IMR-90 (cell line): ENCODE measurements around the gene MRGPRX2. TPM values are rescaled to one million over a fixed set of nuclear protein-coding genes. Genes with fewer than 3 reads are reported as not detected.

Experiments
- ATAC-seq: fragments of 200-7000 bp; cut with Tn5 transposase; 2 replicates; pipeline ENCODE4 v1.9.1; 2020; ENCODE audit warnings: low read depth, mild to moderate bottlenecking, moderate library complexity
- BruUV-seq: library from RNA; stranded (reverse); fragments of 400-500 nt; replicated peaks from 2 replicates; lab custom pipeline; 2021; lab: Mats Ljungman, UMichigan
- CTCF ChIA-PET: fragments of 300-600 bp; formaldehyde crosslinking; extraction: SDS; loops from one replicate; lab custom pipeline; 2021; ENCODE audit warnings: antibody characterized with exemption; lab: Yijun Ruan, JAX
- POLR2A ChIA-PET: fragments of 300-600 bp; sonication (Branson Sonifier 250); formaldehyde crosslinking; loops from one replicate; lab custom pipeline; 2022; ENCODE audit warnings: antibody characterized with exemption; ENCODE audit not compliant: unreplicated experiment; lab: Charles Lee
- DNase-seq: peaks from one replicate; pipeline ENCODE4 v3.0.0; 2013
- H2AFZ ChIP-seq: replicated peaks from 2 replicates; pipeline ENCODE3; 2013; ENCODE audit warnings: low read length, mild to moderate bottlenecking; ENCODE audit not compliant: poor library complexity
- H2AK5ac ChIP-seq: 2 replicates; pipeline ENCODE4 v1.6.1; 2013; ENCODE audit warnings: low read depth, low read length, inconsistent platforms
- H2AK9ac ChIP-seq: replicated peaks from 2 replicates; pipeline ENCODE3; 2013; ENCODE audit warnings: mild to moderate bottlenecking, low read depth, low read length, moderate library complexity; ENCODE audit not compliant: poor library complexity
- H2BK120ac ChIP-seq: 2 replicates; pipeline ENCODE4 v1.6.1; 2013; ENCODE audit warnings: low read depth, low read length, inconsistent platforms
- H2BK15ac ChIP-seq: 3 replicates; pipeline ENCODE4 v1.6.1; 2013; ENCODE audit warnings: low read depth, low read length, inconsistent platforms
- H2BK20ac ChIP-seq: 2 replicates; pipeline ENCODE4 v1.6.1; 2013; ENCODE audit warnings: low read depth, mild to moderate bottlenecking, inconsistent platforms, low read length, moderate library complexity
- H2BK5ac ChIP-seq: 2 replicates; pipeline ENCODE4 v1.6.1; 2013; ENCODE audit warnings: mild to moderate bottlenecking, low read depth, low read length, inconsistent platforms; ENCODE audit not compliant: poor library complexity, severe bottlenecking
- H3K14ac ChIP-seq: replicated peaks from 2 replicates; pipeline ENCODE4 v1.6.1; 2013; ENCODE audit warnings: low read depth, low read length, inconsistent platforms
- H3K18ac ChIP-seq: 2 replicates; pipeline ENCODE4 v1.6.1; 2013; ENCODE audit warnings: low read depth, low read length, control low read depth
- H3K23ac ChIP-seq: 2 replicates; pipeline ENCODE4 v1.6.1; 2013; ENCODE audit warnings: low read depth, low read length, inconsistent platforms
- H3K27ac ChIP-seq: 2 replicates; pipeline ENCODE4 v1.5.1; 2013; ENCODE audit warnings: mild to moderate bottlenecking, control low read depth, low read length; ENCODE audit not compliant: insufficient read depth
- H3K27me3 ChIP-seq: 2 replicates; pipeline ENCODE4 v1.6.1; 2013; ENCODE audit warnings: low read length; ENCODE audit not compliant: control insufficient read depth, insufficient read depth
- H3K36me3 ChIP-seq: 2 replicates; pipeline ENCODE4 v1.6.1; 2013; ENCODE audit warnings: low read length, mixed read lengths; ENCODE audit not compliant: control insufficient read depth, insufficient read depth
- H3K4ac ChIP-seq: 2 replicates; pipeline ENCODE4 v1.6.1; 2013; ENCODE audit warnings: low read depth, low read length, inconsistent platforms
- H3K4me1 ChIP-seq: 2 replicates; pipeline ENCODE4 v1.6.1; 2013; ENCODE audit warnings: low read length, mixed read lengths; ENCODE audit not compliant: control insufficient read depth, insufficient read depth
- H3K4me2 ChIP-seq: 2 replicates; pipeline ENCODE4 v1.6.1; 2013; ENCODE audit warnings: low read depth, mild to moderate bottlenecking, control low read depth, low read length, moderate library complexity
- H3K4me3 ChIP-seq: 2 replicates; pipeline ENCODE4 v1.5.1; 2013; ENCODE audit warnings: low read depth, mild to moderate bottlenecking, control low read depth, low read length, moderate library complexity; ENCODE audit not compliant: insufficient read depth
- H3K56ac ChIP-seq: 2 replicates; pipeline ENCODE4 v1.6.1; 2013; ENCODE audit warnings: low read length, inconsistent platforms; ENCODE audit not compliant: insufficient read depth; ENCODE audit errors: extremely low read depth
- H3K79me1 ChIP-seq, 2 experiments: 2 replicates each; pipeline ENCODE4 v1.6.1; 2013; ENCODE audit warnings: low read length in 2 of 2, inconsistent platforms in 1 of 2, low read depth in 1 of 2
- H3K9ac ChIP-seq: 2 replicates; pipeline ENCODE4 v1.6.1; 2013; ENCODE audit warnings: low read depth, low read length, control low read depth
- H3K9me1 ChIP-seq: 2 replicates; pipeline ENCODE4 v1.6.1; 2013; ENCODE audit warnings: low read length, inconsistent platforms; ENCODE audit not compliant: insufficient read depth
- H3K9me3 ChIP-seq: 2 replicates; pipeline ENCODE4 v1.6.1; 2013; ENCODE audit warnings: low read length; ENCODE audit not compliant: control insufficient read depth, insufficient read depth
- H4K20me1 ChIP-seq: 2 replicates; pipeline ENCODE4 v1.6.1; 2013; ENCODE audit warnings: low read length, inconsistent platforms; ENCODE audit not compliant: insufficient read depth
- H4K5ac ChIP-seq: 2 replicates; pipeline ENCODE4 v1.6.1; 2013; ENCODE audit warnings: mild to moderate bottlenecking, low read depth, low read length, control low read depth
- H4K8ac ChIP-seq, 2 experiments: 2 replicates each; pipeline ENCODE4 v1.6.1; 2013; ENCODE audit warnings: low read depth in 2 of 2, low read length in 2 of 2, control low read depth in 1 of 2, inconsistent platforms in 1 of 2
- H4K91ac ChIP-seq: 2 replicates; pipeline ENCODE4 v1.6.1; 2013; ENCODE audit warnings: low read depth, low read length, inconsistent platforms; ENCODE audit not compliant: insufficient read depth
- CHD1 ChIP-seq: IDR thresholded peaks from 2 replicates; pipeline ENCODE4 v1.6.1; 2012; ENCODE audit warnings: low read depth, low read length, improper control_type of control experiment
- MAFK ChIP-seq: IDR thresholded peaks from 2 replicates; pipeline ENCODE4 v1.6.1; 2012; ENCODE audit warnings: low read depth, low read length, improper control_type of control experiment
- MXI1 ChIP-seq: IDR thresholded peaks from 2 replicates; pipeline ENCODE4 v1.6.1; 2012; ENCODE audit warnings: low read depth, mild to moderate bottlenecking, low read length, moderate library complexity, borderline replicate concordance
- POLR2A ChIP-seq: IDR thresholded peaks from 2 replicates; pipeline ENCODE4 v1.6.1; 2012; ENCODE audit warnings: mild to moderate bottlenecking, low read depth, low read length
- SMC3 ChIP-seq: fragments of 150-350 bp; IDR thresholded peaks from 2 replicates; pipeline ENCODE4 v1.6.1; 2016; ENCODE audit warnings: low read depth, mild to moderate bottlenecking, antibody characterized with exemption, low read length, moderate library complexity
- dilution Hi-C: fragments of 300-500 bp; cut with HindIII; formaldehyde crosslinking; loops from one replicate; pipeline ENCODE4 v1.14.3; 2018; ENCODE audit warnings: low sequenced_read_pairs; ENCODE audit not compliant: unreplicated experiment
- in situ Hi-C: fragments of 300-500 bp; cut with MboI; formaldehyde crosslinking; loops from 3 replicates; pipeline ENCODE4 v1.14.3; 2019; ENCODE audit warnings: low sequenced_read_pairs, inconsistent platforms, mixed read lengths
- intact Hi-C: fragments of 100-400 bp; cut with micrococcal nuclease; formaldehyde crosslinking; loops from 2 replicates; pipeline ENCODE4 v1.10.0; 2022
- polyA plus RNA-seq, 3 experiments: library from polyadenylated mRNA; depleted of rRNA; stranded (reverse); fragments of >200 nt; gene quantifications; 2 replicates each; pipeline ENCODE4 v1.2.3, GENCODE V29; 2012; ENCODE audit warnings: low replicate concordance in 1 of 3
- total RNA-seq: library from RNA; depleted of rRNA; stranded (reverse); fragments of >200 nt; gene quantifications from 2 replicates; pipeline ENCODE4 v1.2.3, GENCODE V29; 2012
- TF ChIP-seq, protein P1 (sequence below): conservative IDR thresholded peaks from 2 replicates; pipeline ENCODE4 v1.5.1; 2012; ENCODE audit warnings: mild to moderate bottlenecking, low read depth, low read length, improper control_type of control experiment
- TF ChIP-seq, protein P2 (sequence below): fragments of 150-350 bp; IDR thresholded peaks from 2 replicates; pipeline ENCODE4 v1.6.1; 2017; ENCODE audit warnings: mild to moderate bottlenecking, antibody characterized with exemption, low read length, low read depth
- TF ChIP-seq, protein P3 (sequence below): fragments of 150-350 bp; IDR thresholded peaks from 2 replicates; pipeline ENCODE4 v1.6.1; 2016; ENCODE audit warnings: low read depth, mild to moderate bottlenecking, low read length, moderate library complexity, borderline replicate concordance

Gene MRGPRX2
- total and polyA plus RNA-seq, 2 of the 4 experiments (the other 2 are of a cell fraction): not detected

DNA sequence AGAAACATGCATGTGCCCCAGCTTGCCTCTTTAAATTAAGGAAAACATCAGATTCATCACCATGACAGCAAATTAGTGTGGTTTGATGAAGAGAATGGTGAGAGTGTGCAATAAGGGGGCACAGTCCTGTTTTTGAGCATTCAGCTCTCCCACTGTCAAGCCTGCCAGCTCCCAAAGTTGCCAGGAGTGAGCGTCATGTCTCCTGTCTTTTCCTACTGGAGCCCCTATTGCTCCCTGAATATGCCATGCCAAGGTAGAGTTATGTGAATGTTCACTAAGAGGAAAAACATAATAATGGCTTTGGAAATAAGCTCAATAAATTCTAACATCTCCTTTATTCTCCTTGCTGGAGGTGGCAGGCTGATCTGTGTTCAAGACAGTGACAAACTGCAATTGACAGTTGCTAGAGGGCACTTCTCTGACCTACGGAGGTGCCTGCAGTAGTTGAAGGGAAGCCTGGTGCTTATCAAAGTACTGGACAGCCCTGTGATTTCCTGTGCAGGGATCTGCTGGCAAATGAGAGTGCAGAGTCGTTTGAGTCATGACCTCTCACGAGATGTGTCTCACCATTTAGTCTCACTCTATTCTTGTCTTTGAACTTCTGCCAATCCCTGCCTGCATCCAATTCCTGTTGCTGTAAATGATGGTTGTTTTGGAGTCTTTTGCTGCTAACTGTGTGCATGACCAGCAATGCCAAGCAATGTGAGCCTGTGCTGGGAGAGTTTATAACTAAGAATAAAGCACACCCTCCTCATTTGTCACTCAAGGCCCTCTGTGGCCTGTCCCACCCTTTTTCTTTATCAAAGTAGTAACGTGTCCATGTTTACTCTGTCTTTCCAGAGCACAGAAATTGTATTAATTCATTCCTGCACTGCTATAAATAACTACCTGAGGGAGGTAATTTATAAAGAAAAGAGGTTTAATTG is 34.8 kb downstream of the MRGPRX2 start (continued):
- TF ChIP-seq, protein P1, sequence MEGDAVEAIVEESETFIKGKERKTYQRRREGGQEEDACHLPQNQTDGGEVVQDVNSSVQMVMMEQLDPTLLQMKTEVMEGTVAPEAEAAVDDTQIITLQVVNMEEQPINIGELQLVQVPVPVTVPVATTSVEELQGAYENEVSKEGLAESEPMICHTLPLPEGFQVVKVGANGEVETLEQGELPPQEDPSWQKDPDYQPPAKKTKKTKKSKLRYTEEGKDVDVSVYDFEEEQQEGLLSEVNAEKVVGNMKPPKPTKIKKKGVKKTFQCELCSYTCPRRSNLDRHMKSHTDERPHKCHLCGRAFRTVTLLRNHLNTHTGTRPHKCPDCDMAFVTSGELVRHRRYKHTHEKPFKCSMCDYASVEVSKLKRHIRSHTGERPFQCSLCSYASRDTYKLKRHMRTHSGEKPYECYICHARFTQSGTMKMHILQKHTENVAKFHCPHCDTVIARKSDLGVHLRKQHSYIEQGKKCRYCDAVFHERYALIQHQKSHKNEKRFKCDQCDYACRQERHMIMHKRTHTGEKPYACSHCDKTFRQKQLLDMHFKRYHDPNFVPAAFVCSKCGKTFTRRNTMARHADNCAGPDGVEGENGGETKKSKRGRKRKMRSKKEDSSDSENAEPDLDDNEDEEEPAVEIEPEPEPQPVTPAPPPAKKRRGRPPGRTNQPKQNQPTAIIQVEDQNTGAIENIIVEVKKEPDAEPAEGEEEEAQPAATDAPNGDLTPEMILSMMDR: no peak

DNA sequence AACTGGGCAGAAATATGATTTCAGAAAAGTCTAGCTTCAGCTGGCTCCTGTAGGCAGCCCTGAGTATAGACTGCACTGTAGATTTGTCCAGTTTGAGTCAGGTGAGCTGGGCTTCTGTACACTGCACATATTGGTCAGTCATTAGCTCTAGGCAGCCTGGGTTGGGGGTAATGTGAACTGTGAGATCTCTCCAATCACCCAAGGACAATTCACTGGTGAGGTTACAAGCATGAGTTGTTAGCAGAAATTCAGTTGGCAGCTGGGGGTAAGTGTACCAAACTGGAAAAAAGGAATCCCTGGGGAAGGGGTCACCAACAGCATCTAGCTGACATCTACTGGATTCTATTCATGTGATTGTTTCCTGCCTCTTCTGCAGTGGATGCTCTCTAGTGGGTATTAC is 39.7 kb downstream of the MRGPRX2 start:
- H3K9ac ChIP-seq: no peak overlapping the region
- intact Hi-C loops (no loop called here), in situ Hi-C loops (no loop called here), dilution Hi-C loops (no loop called here)
- no peaks in the 10 kb centered on the region; the same call in 1 of the 2 replicates for H3K9me1 ChIP-seq
- no peaks in the 10 kb centered on the region for H4K20me1 ChIP-seq
- H3K27me3 ChIP-seq: no peaks in the 10 kb centered on the region; the same call in 1 of the 2 replicates
- ATAC-seq (no peak), DNase-seq (no peak)
- no peak overlapping the region for H2BK5ac ChIP-seq
- no peaks in the 10 kb centered on the region for H3K79me1 ChIP-seq
- no peak overlapping the region for H2AFZ ChIP-seq
- H3K14ac ChIP-seq: no peak overlapping the region
- TF ChIP-seq, protein P2, sequence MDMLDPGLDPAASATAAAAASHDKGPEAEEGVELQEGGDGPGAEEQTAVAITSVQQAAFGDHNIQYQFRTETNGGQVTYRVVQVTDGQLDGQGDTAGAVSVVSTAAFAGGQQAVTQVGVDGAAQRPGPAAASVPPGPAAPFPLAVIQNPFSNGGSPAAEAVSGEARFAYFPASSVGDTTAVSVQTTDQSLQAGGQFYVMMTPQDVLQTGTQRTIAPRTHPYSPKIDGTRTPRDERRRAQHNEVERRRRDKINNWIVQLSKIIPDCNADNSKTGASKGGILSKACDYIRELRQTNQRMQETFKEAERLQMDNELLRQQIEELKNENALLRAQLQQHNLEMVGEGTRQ: no peak
- TF ChIP-seq MXI1 (no peak), POLR2A (no peak), MAFK (no peak), SMC3 (no peak), CHD1 (no peak)
- TF ChIP-seq, protein P3, sequence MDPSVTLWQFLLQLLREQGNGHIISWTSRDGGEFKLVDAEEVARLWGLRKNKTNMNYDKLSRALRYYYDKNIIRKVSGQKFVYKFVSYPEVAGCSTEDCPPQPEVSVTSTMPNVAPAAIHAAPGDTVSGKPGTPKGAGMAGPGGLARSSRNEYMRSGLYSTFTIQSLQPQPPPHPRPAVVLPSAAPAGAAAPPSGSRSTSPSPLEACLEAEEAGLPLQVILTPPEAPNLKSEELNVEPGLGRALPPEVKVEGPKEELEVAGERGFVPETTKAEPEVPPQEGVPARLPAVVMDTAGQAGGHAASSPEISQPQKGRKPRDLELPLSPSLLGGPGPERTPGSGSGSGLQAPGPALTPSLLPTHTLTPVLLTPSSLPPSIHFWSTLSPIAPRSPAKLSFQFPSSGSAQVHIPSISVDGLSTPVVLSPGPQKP: no peak
- TF ChIP-seq, protein P1: no peak
- H3K36me3 ChIP-seq: no peaks in the 10 kb centered on the region
- no peaks in the 10 kb centered on the region for H3K4me1 ChIP-seq
- no TSS peak for BruUV-seq
- no peak overlapping the region for H3K4ac ChIP-seq
- H3K18ac ChIP-seq: no peak overlapping the region
- no peak overlapping the region for H4K5ac ChIP-seq
- H3K56ac ChIP-seq: no peak overlapping the region
- H2BK15ac ChIP-seq: no peak overlapping the region
- CTCF ChIA-PET: no interaction called here
- H2BK20ac ChIP-seq: no peak overlapping the region
- H4K91ac ChIP-seq: no peak overlapping the region
- H2BK120ac ChIP-seq: no peak overlapping the region
- POLR2A ChIA-PET: no interaction called here
- no peak overlapping the region for H3K27ac ChIP-seq
- no peak overlapping the region for H2AK9ac ChIP-seq
- H3K4me2 ChIP-seq: no peak overlapping the region
- H3K23ac ChIP-seq: no peak overlapping the region
- no peaks in the 10 kb centered on the region for H3K9me3 ChIP-seq
- H2AK5ac ChIP-seq: no peak overlapping the region
- no peak overlapping the region for H4K8ac ChIP-seq
- H3K4me3 ChIP-seq: no peak overlapping the region
